Sigmoid colon (tissue), 7 donors: ENCODE results near the gene USP44. TPM values are rescaled to one million over a fixed set of nuclear protein-coding genes. Genes with fewer than 3 reads are reported as not detected.

Source experiments
- DNase-seq: peaks from one replicate; pipeline ENCODE4 v3.0.0-alpha.2; 2019
- H3K27ac ChIP-seq, 4 donors: fragments of 200-600 bp; sonication (generic); one replicate each; pipeline ENCODE4 v1.5.1; 2016 to 2019; ENCODE audit warnings: mild to moderate bottlenecking in 1 of 4
- H3K27me3 ChIP-seq, 3 donors: fragments of 200-600 bp; sonication (generic); one replicate each; pipeline ENCODE4 v1.5.1; 2019; ENCODE audit warnings: mild to moderate bottlenecking in 1 of 3
- H3K36me3 ChIP-seq, 4 donors: fragments of 200-600 bp; sonication (generic); one replicate each; pipeline ENCODE4 v1.5.1; 2016 to 2019
- H3K4me1 ChIP-seq, 4 donors: fragments of 200-600 bp; sonication (generic); one replicate each; pipeline ENCODE4 v1.5.1; 2017 to 2019
- H3K4me3 ChIP-seq, 4 donors: fragments of 200-600 bp; sonication (generic); one replicate each; pipeline ENCODE4 v1.5.1; 2017 to 2019; ENCODE audit warnings: mild to moderate bottlenecking in 2 of 4, moderate library complexity in 1 of 4
- H3K9me3 ChIP-seq, 4 donors: fragments of 200-600 bp in 3 of 4; sonication (generic) in 3 of 4; one replicate each; pipeline versions ENCODE4 v1.5.1 to v1.6.1; 2013 to 2019
- EP300 ChIP-seq, 4 donors: sonication (generic); formaldehyde crosslinking; IDR thresholded peaks; one replicate each; pipeline ENCODE4 v1.6.1; 2017; ENCODE audit warnings: antibody characterized with exemption in 4 of 4
- POLR2A ChIP-seq, 2 donors: fragments of 450-650 bp; IDR thresholded peaks; one replicate each; pipeline ENCODE4 v1.6.1; 2016; ENCODE audit warnings: antibody characterized with exemption in 2 of 2, mild to moderate bottlenecking in 2 of 2, moderate library complexity in 2 of 2
- POLR2AphosphoS5 ChIP-seq, 4 donors: sonication (generic); formaldehyde crosslinking; IDR thresholded peaks; one replicate each; pipeline ENCODE4 v1.6.1; 2017; ENCODE audit warnings: antibody characterized with exemption in 4 of 4
- WGBS, 2 donors: extraction: QIAGEN DNeasy Blood & Tissue Kit; methylation state at CpG; one replicate each; pipeline ENCODE4 v1.1.7; 2013; 5-methylcytosine and 5-hydroxymethylcytosine counted together
- intact Hi-C: fragments of 100-400 bp; cut with DNase I; formaldehyde crosslinking; loops from one replicate; pipeline ENCODE4 v1.15.1; 2023
- polyA plus RNA-seq, 3 donors: library from polyadenylated mRNA; stranded (reverse); fragments of 200-250 nt; gene quantifications; one replicate each; pipeline ENCODE4 v1.2.3, GENCODE V29; 2013
- total RNA-seq, 4 donors: library from RNA; depleted of rRNA; stranded (reverse); fragments of >200 nt; gene quantifications; one replicate each; pipeline ENCODE4 v1.1.0, GENCODE V29; 2016
- TF ChIP-seq, protein P1 (sequence below), 4 experiments: fragments of 450-650 bp in 3 of 4; fragments of 200-600 bp in 1 of 4; IDR thresholded peaks; one replicate each; pipeline ENCODE4 v1.5.1; 2016 to 2019; ENCODE audit warnings: antibody characterized with exemption in 4 of 4, mild to moderate bottlenecking in 3 of 4, moderate library complexity in 2 of 4
- donor health status: healthy with polysubstance abuse.
- donor health status: Bipolar disorder and iron deficiency.
- donor health status: healthy.

Gene USP44
- total and polyA plus RNA-seq, 7 donors, result 0.36 to 6.1 (median 2.7) TPM; not detected in 1

- no peak for TF ChIP-seq EP300 (IDR thresholded peaks at IDR 0.05)
- TF ChIP-seq POLR2A (IDR thresholded peaks at IDR 0.05), result no peak
- TF ChIP-seq, protein P1, sequence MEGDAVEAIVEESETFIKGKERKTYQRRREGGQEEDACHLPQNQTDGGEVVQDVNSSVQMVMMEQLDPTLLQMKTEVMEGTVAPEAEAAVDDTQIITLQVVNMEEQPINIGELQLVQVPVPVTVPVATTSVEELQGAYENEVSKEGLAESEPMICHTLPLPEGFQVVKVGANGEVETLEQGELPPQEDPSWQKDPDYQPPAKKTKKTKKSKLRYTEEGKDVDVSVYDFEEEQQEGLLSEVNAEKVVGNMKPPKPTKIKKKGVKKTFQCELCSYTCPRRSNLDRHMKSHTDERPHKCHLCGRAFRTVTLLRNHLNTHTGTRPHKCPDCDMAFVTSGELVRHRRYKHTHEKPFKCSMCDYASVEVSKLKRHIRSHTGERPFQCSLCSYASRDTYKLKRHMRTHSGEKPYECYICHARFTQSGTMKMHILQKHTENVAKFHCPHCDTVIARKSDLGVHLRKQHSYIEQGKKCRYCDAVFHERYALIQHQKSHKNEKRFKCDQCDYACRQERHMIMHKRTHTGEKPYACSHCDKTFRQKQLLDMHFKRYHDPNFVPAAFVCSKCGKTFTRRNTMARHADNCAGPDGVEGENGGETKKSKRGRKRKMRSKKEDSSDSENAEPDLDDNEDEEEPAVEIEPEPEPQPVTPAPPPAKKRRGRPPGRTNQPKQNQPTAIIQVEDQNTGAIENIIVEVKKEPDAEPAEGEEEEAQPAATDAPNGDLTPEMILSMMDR (IDR thresholded peaks at IDR 0.05), result no peak
- TF ChIP-seq POLR2AphosphoS5 (IDR thresholded peaks at IDR 0.05), result no peak
- no peak overlapping the region for H3K4me3 ChIP-seq
- H3K27me3 ChIP-seq, result no peaks in the 10 kb centered on the region
- no peaks in the 10 kb centered on the region for H3K9me3 ChIP-seq
- no peak for DNase-seq
- 61 to 71% methylated on average over 9 of the region's 9 CpGs for WGBS, 2 donors
- no peak overlapping the region for H3K27ac ChIP-seq
- H3K4me1 ChIP-seq, result peaks cover 0 to 13% (median 7%) of the 10 kb centered on the region in 4 donors
- intact Hi-C loops, result loop anchor here (5.0 kb wide), 1 partner anchor 209 kb away; no protein-coding TSS in a partner anchor
- no peaks in the 10 kb centered on the region for H3K36me3 ChIP-seq
Measured at GRCh38 chr12:95546491-95546813, 4.8 kb downstream of the USP44 start.

DNA sequence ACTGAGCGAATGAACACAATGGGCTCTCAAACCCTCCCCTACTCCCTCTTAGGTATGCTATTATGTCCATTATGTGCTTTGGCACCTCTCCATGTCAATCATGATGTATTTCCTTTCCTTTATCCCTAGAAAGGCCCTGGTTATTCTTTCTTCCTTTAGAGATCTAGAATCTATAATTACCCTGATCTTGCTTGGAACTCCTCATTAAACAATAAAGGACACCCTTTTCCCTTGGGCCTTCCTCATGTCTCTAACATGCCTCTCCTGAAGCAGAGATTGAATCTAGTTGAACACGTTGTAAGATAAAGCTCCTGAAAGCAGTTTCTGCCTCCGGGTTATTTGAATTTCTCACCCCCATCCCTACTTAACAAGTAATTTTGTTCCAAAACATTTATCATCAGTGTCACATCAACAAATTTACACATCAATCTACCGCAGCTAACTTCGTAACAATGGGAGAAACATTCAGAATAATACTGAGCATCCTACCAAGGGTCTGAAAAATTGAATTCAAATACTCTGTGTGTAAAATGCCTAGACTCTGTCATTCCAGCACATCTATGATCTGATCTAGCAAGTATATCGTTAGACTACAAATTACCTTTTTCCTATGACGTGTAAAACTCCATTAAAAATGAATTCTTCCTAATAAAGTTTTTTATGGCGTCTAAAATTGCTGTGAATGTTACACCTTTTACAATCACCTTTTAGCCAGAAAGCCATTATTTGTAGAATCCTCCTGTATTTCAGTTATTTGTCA lies 5.4 kb downstream of the USP44 start:
- no peaks in the 10 kb centered on the region for H3K9me3 ChIP-seq
- H3K4me3 ChIP-seq, result no peak overlapping the region
- no peak overlapping the region for H3K27ac ChIP-seq
- H3K27me3 ChIP-seq, result no peaks in the 10 kb centered on the region
- H3K4me1 ChIP-seq, result peaks cover 0 to 13% (median 7%) of the 10 kb centered on the region in 4 donors
- intact Hi-C loops, result loop anchor here (5.0 kb wide), 1 partner anchor 209 kb away; no protein-coding TSS in a partner anchor
- WGBS, 2 donors, result 40 to 73% methylated on average over 8 of the region's 8 CpGs
- TF ChIP-seq, protein P1 (IDR thresholded peaks at IDR 0.05), result no peak
- TF ChIP-seq POLR2A (IDR thresholded peaks at IDR 0.05) (no peak), POLR2AphosphoS5 (IDR thresholded peaks at IDR 0.05) (no peak), EP300 (IDR thresholded peaks at IDR 0.05) (no peak)
- no peak for DNase-seq
- no peaks in the 10 kb centered on the region for H3K36me3 ChIP-seq

DNA sequence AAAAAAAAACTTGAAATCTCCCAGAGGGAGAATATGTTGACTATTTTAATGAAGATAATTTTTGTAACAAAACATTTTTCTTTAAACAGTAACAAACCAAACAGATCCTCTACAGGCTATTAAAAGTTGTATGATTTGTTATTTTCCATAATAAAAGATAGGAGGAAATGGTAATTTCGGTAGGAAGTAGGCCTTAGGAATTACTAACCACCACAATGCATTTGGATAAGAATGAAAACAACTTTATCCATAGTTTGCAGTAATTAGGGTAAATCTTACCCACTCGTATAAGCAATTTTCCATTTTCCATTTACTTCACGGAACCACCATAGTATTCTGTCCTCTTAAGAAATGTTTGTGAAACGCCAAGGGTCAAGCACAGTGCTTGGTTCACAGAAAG lies 6.0 kb downstream of the USP44 start:
- 72 to 88% methylated on average over 4 of the region's 4 CpGs for WGBS, 2 donors
- TF ChIP-seq POLR2A (IDR thresholded peaks at IDR 0.05) (no peak), EP300 (IDR thresholded peaks at IDR 0.05) (no peak), POLR2AphosphoS5 (IDR thresholded peaks at IDR 0.05) (no peak)
- TF ChIP-seq, protein P1 (IDR thresholded peaks at IDR 0.05), result no peak

GRCh38 chr12:95544756-95545155 lies 6.5 kb downstream of the USP44 start:
- H3K4me3 ChIP-seq, result no peak overlapping the region
- peaks cover 0 to 13% (median 7%) of the 10 kb centered on the region in 4 donors for H3K4me1 ChIP-seq
- no peaks in the 10 kb centered on the region for H3K36me3 ChIP-seq
- no peak for DNase-seq
- no peaks in the 10 kb centered on the region for H3K9me3 ChIP-seq
- TF ChIP-seq POLR2A (IDR thresholded peaks at IDR 0.05), result no peak
- TF ChIP-seq, protein P1 (IDR thresholded peaks at IDR 0.05), result no peak
- TF ChIP-seq EP300 (IDR thresholded peaks at IDR 0.05), result no peak
- no peak for TF ChIP-seq POLR2AphosphoS5 (IDR thresholded peaks at IDR 0.05)
- H3K27ac ChIP-seq, result no peak overlapping the region
- no peaks in the 10 kb centered on the region for H3K27me3 ChIP-seq
- intact Hi-C loops, result loop anchor here (5.0 kb wide), 1 partner anchor 207 kb away; no protein-coding TSS in a partner anchor
- WGBS, 2 donors, result 45 to 59% methylated on average over 3 of the region's 3 CpGs

More for the DNA sequence above, 6.0 kb downstream of the USP44 start:
- no peak overlapping the region for H3K27ac ChIP-seq
- DNase-seq, result no peak
- H3K9me3 ChIP-seq, result no peaks in the 10 kb centered on the region
- H3K4me1 ChIP-seq, result peaks cover 0 to 13% (median 7%) of the 10 kb centered on the region in 4 donors
- intact Hi-C loops, result loop anchor here (5.0 kb wide), 1 partner anchor 208 kb away; no protein-coding TSS in a partner anchor
- H3K27me3 ChIP-seq, result no peaks in the 10 kb centered on the region
- H3K4me3 ChIP-seq, result no peak overlapping the region
- H3K36me3 ChIP-seq, result no peaks in the 10 kb centered on the region
